Activated CD4-positive, alpha-beta T cell treated with anti-CD3 and anti-CD28 coated beads, Interleukin-2, amount 10 ng/mL, durations not matched to agents 24 days and 14 days (primary cell): ENCODE measurements around the gene SCAMP2. TPM values are rescaled to one million over a fixed set of nuclear protein-coding genes. Genes with fewer than 3 reads are reported as not detected.
A peak's percentile ranks its signal among the peaks of the same experiment; 100 is the strongest.

ENCODE experiments used
- DNase-seq: peaks from one replicate; pipeline ENCODE4 v3.0.0; 2022
- H3K27ac Mint-ChIP-seq: one replicate; pipeline ENCODE4 v1.8.0; 2022; ENCODE audit warnings: mild to moderate bottlenecking, mixed read lengths
- H3K27me3 Mint-ChIP-seq: one replicate; pipeline ENCODE4 v1.8.0; 2022; ENCODE audit warnings: mixed read lengths
- H3K36me3 Mint-ChIP-seq: one replicate; pipeline ENCODE4 v1.8.0; 2022; ENCODE audit warnings: low read depth, mild to moderate bottlenecking, mixed read lengths
- H3K4me1 Mint-ChIP-seq: one replicate; pipeline ENCODE4 v1.8.0; 2021; ENCODE audit warnings: mixed read lengths
- H3K4me3 Mint-ChIP-seq: one replicate; pipeline ENCODE4 v1.8.0; 2022; ENCODE audit warnings: mild to moderate bottlenecking, moderate library complexity, mixed read lengths
- H3K9me3 Mint-ChIP-seq: one replicate; pipeline ENCODE4 v1.8.0; 2021; ENCODE audit warnings: mixed read lengths
- intact Hi-C: fragments of 100-400 bp; cut with micrococcal nuclease; formaldehyde crosslinking; loops from one replicate; pipeline ENCODE4 v1.15.1; 2023
- total RNA-seq: library from RNA; stranded (reverse); gene quantifications from 2 replicates; pipeline ENCODE4 v1.2.3, GENCODE V29; 2022

The SCAMP2 gene
- total RNA-seq, 1 donor from 2014 or later: 94.8 TPM

GRCh38 chr15:74844319-74845207 lies 28.6 kb downstream of the SCAMP2 start:
- peak overlapping the region; percentile 95 for H3K4me3 Mint-ChIP-seq
- intact Hi-C loops: loop anchor here (1.0 to 10.0 kb wide), 5 partner anchors 26 to 300 kb away; partner anchors contain the start of genes ARID3B and FAM219B
- peaks cover 48% of the 10 kb centered on the region for H3K4me1 Mint-ChIP-seq
- peaks cover 43% of the 10 kb centered on the region for H3K36me3 Mint-ChIP-seq
- H3K9me3 Mint-ChIP-seq: no peaks in the 10 kb centered on the region
- H3K27me3 Mint-ChIP-seq: no peaks in the 10 kb centered on the region
- peak overlapping the region; percentile 95 for H3K27ac Mint-ChIP-seq
- DNase-seq: no peak

GRCh38 chr15:74843891-74844299 lies 29.3 kb downstream of the SCAMP2 start:
- peaks cover 42% of the 10 kb centered on the region for H3K36me3 Mint-ChIP-seq
- H3K4me3 Mint-ChIP-seq: peak overlapping the region; percentile 95
- no peaks in the 10 kb centered on the region for H3K27me3 Mint-ChIP-seq
- peak overlapping the region; percentile 95 for H3K27ac Mint-ChIP-seq
- no peaks in the 10 kb centered on the region for H3K9me3 Mint-ChIP-seq
- peak; percentile 64 for DNase-seq
- H3K4me1 Mint-ChIP-seq: peaks cover 48% of the 10 kb centered on the region
- intact Hi-C loops: loop anchor here (1.0 to 10.0 kb wide), 4 partner anchors 29 to 299 kb away; partner anchors contain the start of genes ARID3B and SCAMP2

GRCh38 chr15:74843445-74843828 lies 29.7 kb downstream of the SCAMP2 start:
- Mint-ChIP-seq H3K4me1 (peaks cover 48% of the 10 kb centered on the region), H3K36me3 (peaks cover 37% of the 10 kb centered on the region), H3K27me3 (no peaks in the 10 kb centered on the region), H3K9me3 (no peaks in the 10 kb centered on the region), H3K4me3 (peak overlapping the region; percentile 95), H3K27ac (peak overlapping the region; percentile 95)
- intact Hi-C loops: loop anchor here (1.0 to 10.0 kb wide), 4 partner anchors 30 to 299 kb away; partner anchors contain the start of genes ARID3B and SCAMP2
- no peak for DNase-seq

GRCh38 chr15:74842581-74843444 lies 30.4 kb downstream of the SCAMP2 start, which contains the start of gene ULK3:
TSS of gene ULK3 (minus strand) at chr15:74843156. CDS start at chr15:74843105, 51 bp downstream.
- intact Hi-C loops: loop anchor here (1.0 to 10.0 kb wide), 4 partner anchors 30 to 298 kb away; partner anchors contain the start of genes ARID3B and SCAMP2
- peak within 1 kb of the TSS; percentile 95 for H3K27ac Mint-ChIP-seq
- no peaks in the 10 kb centered on the region for H3K27me3 Mint-ChIP-seq
- peaks cover 34% of the 10 kb centered on the region for H3K36me3 Mint-ChIP-seq
- peak; percentile 99 for DNase-seq
- H3K4me1 Mint-ChIP-seq: peaks cover 48% of the 10 kb centered on the region
- H3K4me3 Mint-ChIP-seq: peak within 1 kb of the TSS; percentile 95
- no peaks in the 10 kb centered on the region for H3K9me3 Mint-ChIP-seq

GRCh38 chr15:74841891-74842373 lies 31.2 kb downstream of the SCAMP2 start:
- no peaks in the 10 kb centered on the region for H3K9me3 Mint-ChIP-seq
- peaks cover 30% of the 10 kb centered on the region for H3K36me3 Mint-ChIP-seq
- peak overlapping the region; percentile 89 for H3K27ac Mint-ChIP-seq
- H3K27me3 Mint-ChIP-seq: no peaks in the 10 kb centered on the region
- peaks cover 44% of the 10 kb centered on the region for H3K4me1 Mint-ChIP-seq
- peak; percentile 67 for DNase-seq
- peak overlapping the region; percentile 95 for H3K4me3 Mint-ChIP-seq
- intact Hi-C loops: loop anchor here (2.0 to 10.0 kb wide), 3 partner anchors 61 to 297 kb away; partner anchors contain the start of gene ARID3B

GRCh38 chr15:74840851-74841775 lies 32.1 kb downstream of the SCAMP2 start:
- Mint-ChIP-seq H3K4me1 (peaks cover 42% of the 10 kb centered on the region), H3K27ac (peak overlapping the region; percentile 35), H3K4me3 (peak overlapping the region; percentile 95), H3K36me3 (peaks cover 28% of the 10 kb centered on the region), H3K9me3 (no peaks in the 10 kb centered on the region), H3K27me3 (no peaks in the 10 kb centered on the region)
- DNase-seq: no peak
- intact Hi-C loops: loop anchor here (5.0 to 10.0 kb wide), 2 partner anchors 111 to 296 kb away; partner anchors contain the start of gene ARID3B

GRCh38 chr15:74839526-74840395 lies 33.4 kb downstream of the SCAMP2 start:
- H3K9me3 Mint-ChIP-seq: no peaks in the 10 kb centered on the region
- no peak overlapping the region for H3K4me3 Mint-ChIP-seq
- no peak for DNase-seq
- peaks cover 30% of the 10 kb centered on the region for H3K36me3 Mint-ChIP-seq
- H3K27ac Mint-ChIP-seq: no peak overlapping the region
- intact Hi-C loops: loop anchor here (5.0 to 10.0 kb wide), 2 partner anchors 113 to 295 kb away; partner anchors contain the start of gene ARID3B
- no peaks in the 10 kb centered on the region for H3K27me3 Mint-ChIP-seq
- H3K4me1 Mint-ChIP-seq: peaks cover 30% of the 10 kb centered on the region

GRCh38 chr15:74838746-74839525 lies 34.2 kb downstream of the SCAMP2 start:
- peaks cover 27% of the 10 kb centered on the region for H3K36me3 Mint-ChIP-seq

GRCh38 chr15:74838137-74838516 lies 35.0 kb downstream of the SCAMP2 start:
- H3K27ac Mint-ChIP-seq: no peak overlapping the region
- no peaks in the 10 kb centered on the region for H3K27me3 Mint-ChIP-seq
- DNase-seq: no peak
- H3K4me1 Mint-ChIP-seq: peaks cover 22% of the 10 kb centered on the region
- H3K36me3 Mint-ChIP-seq: peaks cover 26% of the 10 kb centered on the region
- H3K4me3 Mint-ChIP-seq: no peak overlapping the region
- no peaks in the 10 kb centered on the region for H3K9me3 Mint-ChIP-seq
- intact Hi-C loops: no loop called here

More at GRCh38 chr15:74838746-74839525, 34.2 kb downstream of the SCAMP2 start:
- Mint-ChIP-seq H3K9me3 (no peaks in the 10 kb centered on the region), H3K4me1 (peaks cover 24% of the 10 kb centered on the region), H3K27me3 (no peaks in the 10 kb centered on the region), H3K4me3 (no peak overlapping the region), H3K27ac (no peak overlapping the region)
- intact Hi-C loops: no loop called here
- DNase-seq: no peak

GRCh38 chr15:74837482-74838136 lies 35.6 kb downstream of the SCAMP2 start:
- H3K27ac Mint-ChIP-seq: no peak overlapping the region
- DNase-seq: no peak
- peaks cover 21% of the 10 kb centered on the region for H3K4me1 Mint-ChIP-seq
- intact Hi-C loops: no loop called here
- no peaks in the 10 kb centered on the region for H3K9me3 Mint-ChIP-seq
- no peaks in the 10 kb centered on the region for H3K27me3 Mint-ChIP-seq
- peaks cover 25% of the 10 kb centered on the region for H3K36me3 Mint-ChIP-seq
- H3K4me3 Mint-ChIP-seq: no peak overlapping the region

GRCh38 chr15:74836846-74837245 lies 36.3 kb downstream of the SCAMP2 start:
- H3K27ac Mint-ChIP-seq: no peak overlapping the region
- H3K9me3 Mint-ChIP-seq: no peaks in the 10 kb centered on the region
- no peak for DNase-seq
- intact Hi-C loops: no loop called here
- peaks cover 22% of the 10 kb centered on the region for H3K36me3 Mint-ChIP-seq
- no peak overlapping the region for H3K4me3 Mint-ChIP-seq
- no peaks in the 10 kb centered on the region for H3K27me3 Mint-ChIP-seq
- H3K4me1 Mint-ChIP-seq: peaks cover 13% of the 10 kb centered on the region
